ENCODE results near the gene ST3GAL5.
"Not testable (repeated sequence)": the region's sequence is repeated elsewhere in the genome, so short reads cannot be mapped to it uniquely, and the experiment has no call there.

ST3GAL5 gene

GRCh38 chr2:85834466-85834865 lies 54.3 kb downstream of the ST3GAL5 start:
- no peak overlapping the region for H3K4me3 ChIP-seq (ENCODE audit: low read depth, low read length)
- no peak for DNase-seq (ENCODE audit: low read depth)
- no peak for TF ChIP-seq CTCF (IDR thresholded peaks at IDR 0.05; ENCODE audit: insufficient read depth, low read depth, low read length, missing control alignments)

- no peak for TF ChIP-seq CTCF (IDR thresholded peaks at IDR 0.05; ENCODE audit: insufficient read depth, low read depth, low read length, missing control alignments)
- no peak overlapping the region for H3K4me3 ChIP-seq (ENCODE audit: low read depth, low read length)
- DNase-seq (ENCODE audit: low read depth): peak; percentile 23
Measured at GRCh38 chr2:85831735-85832134, 57.1 kb downstream of the ST3GAL5 start.

GRCh38 chr2:85830645-85831044 lies 58.1 kb downstream of the ST3GAL5 start:
- peak; percentile 42 for DNase-seq (ENCODE audit: low read depth)
- H3K4me3 ChIP-seq (ENCODE audit: low read depth, low read length): no peak overlapping the region
- peak; percentile 30 for TF ChIP-seq CTCF (IDR thresholded peaks at IDR 0.05; ENCODE audit: insufficient read depth, low read depth, low read length, missing control alignments)

- not testable (repeated sequence) for H3K4me3 ChIP-seq (ENCODE audit: low read depth, low read length); DNase-seq (ENCODE audit: low read depth)
Measured at GRCh38 chr2:85829394-85829793, 59.4 kb downstream of the ST3GAL5 start.

- TF ChIP-seq CTCF (IDR thresholded peaks at IDR 0.05; ENCODE audit: insufficient read depth, low read depth, low read length, missing control alignments): no peak
Measured at GRCh38 chr2:85828725-85829124, 60.1 kb downstream of the ST3GAL5 start.

GRCh38 chr2:85827879-85828569 lies 60.8 kb downstream of the ST3GAL5 start:
- DNase-seq (ENCODE audit: low read depth): no peak
- H3K4me3 ChIP-seq (ENCODE audit: low read depth, low read length): no peak overlapping the region
- no peak for TF ChIP-seq CTCF (IDR thresholded peaks at IDR 0.05; ENCODE audit: insufficient read depth, low read depth, low read length, missing control alignments)

More at GRCh38 chr2:85828725-85829124, 60.1 kb downstream of the ST3GAL5 start:
- no peak for DNase-seq (ENCODE audit: low read depth)
- no peak overlapping the region for H3K4me3 ChIP-seq (ENCODE audit: low read depth, low read length)

GRCh38 chr2:85826990-85827878 lies 61.6 kb downstream of the ST3GAL5 start:
- TF ChIP-seq CTCF (IDR thresholded peaks at IDR 0.05; ENCODE audit: insufficient read depth, low read depth, low read length, missing control alignments): peak; percentile 87
- DNase-seq (ENCODE audit: low read depth): peak; percentile 74
- H3K4me3 ChIP-seq (ENCODE audit: low read depth, low read length): no peak overlapping the region

All from GM12865 (cell line).